ENCODE data around the gene PLD5.

DNA sequence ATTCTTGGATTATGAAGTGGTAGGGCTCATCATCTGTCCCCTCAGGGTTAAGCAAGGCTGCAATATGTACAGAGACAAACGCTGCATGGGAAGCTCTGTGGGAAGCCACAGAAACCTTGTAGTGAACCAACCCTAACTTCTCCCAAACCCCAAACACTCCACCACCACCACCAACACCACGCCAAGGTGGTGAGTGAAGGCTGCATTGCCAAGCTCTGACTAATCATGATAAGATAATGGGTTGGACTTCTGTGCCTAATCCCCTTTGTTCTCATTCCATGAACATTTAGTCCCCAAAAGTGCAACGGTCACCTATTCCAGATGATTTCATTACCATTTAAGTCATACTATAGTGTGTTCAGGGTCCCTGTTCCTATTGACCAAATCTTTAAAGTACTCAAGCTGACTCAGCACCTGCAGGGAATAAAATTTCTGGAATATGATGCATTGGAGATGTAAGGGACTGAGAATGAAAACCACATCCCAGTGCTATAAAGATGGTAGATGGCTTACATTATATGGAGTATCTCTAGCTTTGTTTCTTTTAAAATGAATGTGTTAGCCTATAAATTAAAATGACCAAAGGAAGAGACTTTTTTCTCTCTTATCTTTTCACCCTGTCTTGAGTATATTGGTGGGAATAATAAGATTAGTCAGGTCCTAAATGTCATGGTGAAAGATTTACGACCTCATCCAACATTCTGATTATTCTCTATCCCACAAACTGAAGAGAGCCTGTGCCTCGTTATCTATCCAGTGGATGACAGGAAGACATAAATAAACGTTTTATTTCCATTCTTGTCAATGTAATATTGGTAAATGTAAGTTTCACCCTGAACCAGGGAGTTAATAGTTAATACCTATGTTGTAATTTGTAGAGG is 22.6 kb upstream of the PLD5 start:
- TF ChIP-seq, protein P1, sequence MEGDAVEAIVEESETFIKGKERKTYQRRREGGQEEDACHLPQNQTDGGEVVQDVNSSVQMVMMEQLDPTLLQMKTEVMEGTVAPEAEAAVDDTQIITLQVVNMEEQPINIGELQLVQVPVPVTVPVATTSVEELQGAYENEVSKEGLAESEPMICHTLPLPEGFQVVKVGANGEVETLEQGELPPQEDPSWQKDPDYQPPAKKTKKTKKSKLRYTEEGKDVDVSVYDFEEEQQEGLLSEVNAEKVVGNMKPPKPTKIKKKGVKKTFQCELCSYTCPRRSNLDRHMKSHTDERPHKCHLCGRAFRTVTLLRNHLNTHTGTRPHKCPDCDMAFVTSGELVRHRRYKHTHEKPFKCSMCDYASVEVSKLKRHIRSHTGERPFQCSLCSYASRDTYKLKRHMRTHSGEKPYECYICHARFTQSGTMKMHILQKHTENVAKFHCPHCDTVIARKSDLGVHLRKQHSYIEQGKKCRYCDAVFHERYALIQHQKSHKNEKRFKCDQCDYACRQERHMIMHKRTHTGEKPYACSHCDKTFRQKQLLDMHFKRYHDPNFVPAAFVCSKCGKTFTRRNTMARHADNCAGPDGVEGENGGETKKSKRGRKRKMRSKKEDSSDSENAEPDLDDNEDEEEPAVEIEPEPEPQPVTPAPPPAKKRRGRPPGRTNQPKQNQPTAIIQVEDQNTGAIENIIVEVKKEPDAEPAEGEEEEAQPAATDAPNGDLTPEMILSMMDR (IDR thresholded peaks at IDR 0.05), result no peak
- TF ChIP-seq POLR2A (IDR thresholded peaks at IDR 0.05), result no peak

Measured in body of pancreas (tissue), 4 donors.